Activated T-cell treated with anti-CD3 and anti-CD28 coated beads, Interleukin-2, amount 50 U/mL, for 24 hours (primary cell): ENCODE data around the gene CFAP119.

Experiments
- DNase-seq: peaks from one replicate; pipeline ENCODE4 v3.0.0-alpha.2; 2020
- H3K27ac Mint-ChIP-seq: 2 replicates; pipeline ENCODE4 v1.8.0; 2020; ENCODE audit warnings: mild to moderate bottlenecking, mixed read lengths
- H3K27me3 Mint-ChIP-seq: 2 replicates; pipeline ENCODE4 v1.8.0; 2020; ENCODE audit warnings: mixed read lengths
- H3K36me3 Mint-ChIP-seq: 2 replicates; pipeline ENCODE4 v1.8.0; 2020; ENCODE audit warnings: low read depth, mixed read lengths
- H3K4me1 Mint-ChIP-seq: 2 replicates; pipeline ENCODE4 v1.8.0; 2020; ENCODE audit warnings: low read depth, mixed read lengths
- H3K4me3 Mint-ChIP-seq: 2 replicates; pipeline ENCODE4 v1.8.0; 2020; ENCODE audit warnings: mild to moderate bottlenecking, moderate library complexity, mixed read lengths
- H3K9me3 Mint-ChIP-seq: 2 replicates; pipeline ENCODE4 v1.8.0; 2020; ENCODE audit warnings: mixed read lengths

The CFAP119 gene

DNA sequence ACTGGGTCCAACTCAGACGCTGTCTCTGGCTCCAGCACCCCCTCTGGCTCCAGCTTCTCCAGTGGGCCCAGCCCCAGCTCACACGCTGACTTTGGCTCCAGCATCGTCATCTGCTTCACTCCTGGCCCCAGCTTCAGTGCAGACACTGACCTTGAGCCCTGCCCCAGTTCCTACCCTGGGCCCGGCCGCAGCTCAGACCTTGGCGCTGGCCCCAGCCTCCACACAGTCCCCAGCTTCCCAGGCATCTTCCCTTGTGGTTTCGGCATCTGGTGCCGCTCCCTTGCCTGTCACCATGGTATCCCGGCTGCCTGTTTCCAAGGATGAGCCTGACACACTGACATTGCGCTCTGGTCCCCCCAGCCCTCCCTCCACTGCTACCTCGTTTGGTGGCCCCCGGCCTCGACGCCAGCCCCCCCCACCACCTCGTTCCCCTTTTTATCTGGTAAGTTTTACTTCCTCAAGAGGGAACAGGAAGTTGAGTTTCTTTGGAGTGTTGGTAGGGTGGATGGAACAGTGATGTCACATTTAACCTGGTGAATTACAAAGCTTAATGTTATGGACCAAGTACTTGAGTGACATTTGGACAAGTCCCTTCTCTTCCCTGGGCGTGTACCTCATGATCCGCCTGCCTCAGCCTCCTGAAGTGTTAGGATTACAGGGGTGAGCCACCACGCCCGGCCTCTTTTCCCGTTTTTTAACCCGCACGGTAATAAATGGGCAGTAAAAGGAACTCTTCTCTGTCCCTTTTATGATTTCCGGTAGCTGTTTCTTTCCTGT lies 37.0 kb downstream of the CFAP119 start:
- Mint-ChIP-seq H3K27me3 (no peaks in the 10 kb centered on the region), H3K4me3 (no peak overlapping the region), H3K36me3 (peaks cover 98% of the 10 kb centered on the region), H3K27ac (peak overlapping the region; percentile 74), H3K4me1 (peaks cover 14% of the 10 kb centered on the region), H3K9me3 (no peaks in the 10 kb centered on the region)
- no peak for DNase-seq

- H3K9me3 Mint-ChIP-seq: no peaks in the 10 kb centered on the region
- H3K4me3 Mint-ChIP-seq: no peak overlapping the region
- DNase-seq: no peak
- H3K4me1 Mint-ChIP-seq: peaks cover 14% of the 10 kb centered on the region
- no peaks in the 10 kb centered on the region for H3K27me3 Mint-ChIP-seq
- H3K36me3 Mint-ChIP-seq: peaks cover 95% of the 10 kb centered on the region
- peak overlapping the region; percentile 74 for H3K27ac Mint-ChIP-seq
Observed at GRCh38 chr16:30723725-30724355, 38.0 kb downstream of the CFAP119 start.

- DNase-seq: no peak
- no peaks in the 10 kb centered on the region for H3K27me3 Mint-ChIP-seq
- H3K27ac Mint-ChIP-seq: peak overlapping the region; percentile 74
- H3K9me3 Mint-ChIP-seq: no peaks in the 10 kb centered on the region
- peaks cover 95% of the 10 kb centered on the region for H3K36me3 Mint-ChIP-seq
- no peak overlapping the region for H3K4me3 Mint-ChIP-seq
- peaks cover 14% of the 10 kb centered on the region for H3K4me1 Mint-ChIP-seq
Observed at GRCh38 chr16:30722916-30723315, 38.9 kb downstream of the CFAP119 start.

DNA sequence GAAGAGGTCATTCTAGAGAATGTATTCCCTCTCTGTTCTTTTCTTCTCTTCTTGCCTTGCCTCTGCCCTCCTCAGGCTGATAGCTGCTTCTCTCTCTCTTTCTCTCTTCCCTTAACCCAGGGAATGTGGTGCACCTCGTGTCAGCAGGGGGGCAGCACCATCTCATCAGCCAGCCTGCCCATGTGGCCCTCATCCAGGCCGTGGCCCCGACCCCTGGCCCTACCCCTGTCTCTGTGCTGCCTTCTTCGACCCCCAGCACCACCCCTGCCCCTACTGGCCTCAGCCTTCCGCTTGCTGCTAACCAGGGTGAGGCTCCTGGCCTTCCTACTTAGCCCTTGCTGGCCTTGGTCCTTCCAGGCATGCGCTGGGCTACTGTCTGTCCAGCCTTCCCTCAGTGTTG lies 39.4 kb downstream of the CFAP119 start:
- H3K27ac Mint-ChIP-seq: peak overlapping the region; percentile 73
- H3K36me3 Mint-ChIP-seq: peaks cover 95% of the 10 kb centered on the region
- H3K4me1 Mint-ChIP-seq: peaks cover 14% of the 10 kb centered on the region
- DNase-seq: no peak
- H3K9me3 Mint-ChIP-seq: no peaks in the 10 kb centered on the region
- no peak overlapping the region for H3K4me3 Mint-ChIP-seq
- H3K27me3 Mint-ChIP-seq: no peaks in the 10 kb centered on the region

- H3K27ac Mint-ChIP-seq: peak overlapping the region; percentile 44
- H3K4me1 Mint-ChIP-seq: peaks cover 18% of the 10 kb centered on the region
- no peak for DNase-seq
- H3K27me3 Mint-ChIP-seq: no peaks in the 10 kb centered on the region
- H3K9me3 Mint-ChIP-seq: no peaks in the 10 kb centered on the region
- H3K4me3 Mint-ChIP-seq: no peak overlapping the region
- peaks cover 95% of the 10 kb centered on the region for H3K36me3 Mint-ChIP-seq
Observed at GRCh38 chr16:30721606-30722005, 40.3 kb downstream of the CFAP119 start.

DNA sequence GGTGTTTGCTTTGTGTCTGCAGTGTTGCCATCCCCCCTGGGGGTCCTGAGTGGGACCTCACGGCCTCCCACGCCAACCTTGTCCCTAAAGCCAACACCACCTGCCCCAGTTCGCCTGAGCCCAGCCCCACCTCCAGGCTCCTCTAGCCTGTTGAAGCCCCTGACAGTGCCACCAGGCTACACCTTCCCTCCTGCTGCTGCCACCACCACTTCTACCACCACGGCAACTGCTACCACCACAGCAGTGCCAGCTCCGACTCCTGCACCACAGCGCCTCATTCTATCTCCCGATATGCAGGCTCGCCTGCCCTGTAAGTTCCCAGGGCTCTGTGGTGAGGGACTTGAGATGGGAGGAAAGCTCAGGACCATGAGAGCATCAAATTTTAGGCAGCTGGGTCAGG lies 40.7 kb downstream of the CFAP119 start:
- no peaks in the 10 kb centered on the region for H3K27me3 Mint-ChIP-seq
- H3K9me3 Mint-ChIP-seq: no peaks in the 10 kb centered on the region
- peaks cover 97% of the 10 kb centered on the region for H3K36me3 Mint-ChIP-seq
- peak overlapping the region; percentile 44 for H3K27ac Mint-ChIP-seq
- no peak for DNase-seq
- H3K4me3 Mint-ChIP-seq: no peak overlapping the region
- H3K4me1 Mint-ChIP-seq: peaks cover 22% of the 10 kb centered on the region

- DNase-seq: no peak
- Mint-ChIP-seq H3K4me1 (peaks cover 24% of the 10 kb centered on the region), H3K27ac (peak overlapping the region; percentile 44), H3K36me3 (peaks cover 97% of the 10 kb centered on the region), H3K27me3 (no peaks in the 10 kb centered on the region), H3K9me3 (no peaks in the 10 kb centered on the region), H3K4me3 (no peak overlapping the region)
Observed at GRCh38 chr16:30720694-30721093, 41.2 kb downstream of the CFAP119 start.

DNA sequence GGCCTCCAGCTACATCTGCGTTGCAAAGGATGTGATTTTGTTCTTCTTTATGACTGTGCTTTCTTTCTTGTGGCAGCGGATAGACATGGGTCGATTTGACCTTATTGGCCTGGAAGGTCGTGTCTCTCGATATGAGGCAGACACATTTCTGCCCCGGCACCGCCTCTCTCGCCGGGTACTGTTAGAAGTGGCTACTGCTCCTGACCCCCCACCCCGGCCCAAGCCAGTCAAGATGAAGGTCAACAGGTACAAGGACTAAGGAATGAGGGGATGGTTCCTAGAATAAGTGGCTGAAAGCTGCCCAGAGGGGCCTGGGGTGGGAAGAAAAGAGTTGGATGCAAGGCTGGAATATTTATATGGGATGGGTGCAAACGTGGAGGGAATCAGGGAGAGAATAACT lies 41.8 kb downstream of the CFAP119 start:
- DNase-seq: no peak
- H3K9me3 Mint-ChIP-seq: no peaks in the 10 kb centered on the region
- H3K4me3 Mint-ChIP-seq: no peak overlapping the region
- H3K27me3 Mint-ChIP-seq: no peaks in the 10 kb centered on the region
- peaks cover 28% of the 10 kb centered on the region for H3K4me1 Mint-ChIP-seq
- H3K27ac Mint-ChIP-seq: peak overlapping the region; percentile 42
- peaks cover 97% of the 10 kb centered on the region for H3K36me3 Mint-ChIP-seq

GRCh38 chr16:30715750-30716445 lies 46.0 kb downstream of the CFAP119 start:
- Mint-ChIP-seq H3K4me1 (peaks cover 45% of the 10 kb centered on the region), H3K27ac (peak overlapping the region; percentile 93), H3K4me3 (peak overlapping the region; percentile 25), H3K36me3 (peaks cover 97% of the 10 kb centered on the region), H3K9me3 (no peaks in the 10 kb centered on the region), H3K27me3 (no peaks in the 10 kb centered on the region)
- peak; percentile 42 for DNase-seq

- peaks cover 99% of the 10 kb centered on the region for H3K36me3 Mint-ChIP-seq
- no peak for DNase-seq
- H3K4me3 Mint-ChIP-seq: no peak overlapping the region
- H3K4me1 Mint-ChIP-seq: peaks cover 37% of the 10 kb centered on the region
- H3K27ac Mint-ChIP-seq: peak overlapping the region; percentile 7
- H3K9me3 Mint-ChIP-seq: no peaks in the 10 kb centered on the region
- no peaks in the 10 kb centered on the region for H3K27me3 Mint-ChIP-seq
Observed at GRCh38 chr16:30711712-30712111, 50.1 kb downstream of the CFAP119 start.

GRCh38 chr16:30710971-30711370 lies 50.9 kb downstream of the CFAP119 start:
- Mint-ChIP-seq H3K4me3 (no peak overlapping the region), H3K27me3 (no peaks in the 10 kb centered on the region)

More at GRCh38 chr16:30710971-30711370, 50.9 kb downstream of the CFAP119 start:
- peak overlapping the region; percentile 74 for H3K27ac Mint-ChIP-seq
- H3K9me3 Mint-ChIP-seq: no peaks in the 10 kb centered on the region
- peaks cover 99% of the 10 kb centered on the region for H3K36me3 Mint-ChIP-seq
- DNase-seq: no peak
- H3K4me1 Mint-ChIP-seq: peaks cover 30% of the 10 kb centered on the region
